Jurkat, Clone E6-1 (cell line): ENCODE measurements around the gene PRND.
A peak's percentile ranks its signal among the peaks of the same experiment; 100 is the strongest.

Source experiments
- DNase-seq: peaks from one replicate; pipeline ENCODE4 v3.0.0-alpha.2; 2011; ENCODE audit warnings: low read depth, low spot score
- H3K4me3 ChIP-seq: 2 replicates; pipeline ENCODE4 v1.5.1; 2011; ENCODE audit warnings: mild to moderate bottlenecking, low read length, control low read depth, moderate library complexity

PRND gene

DNA sequence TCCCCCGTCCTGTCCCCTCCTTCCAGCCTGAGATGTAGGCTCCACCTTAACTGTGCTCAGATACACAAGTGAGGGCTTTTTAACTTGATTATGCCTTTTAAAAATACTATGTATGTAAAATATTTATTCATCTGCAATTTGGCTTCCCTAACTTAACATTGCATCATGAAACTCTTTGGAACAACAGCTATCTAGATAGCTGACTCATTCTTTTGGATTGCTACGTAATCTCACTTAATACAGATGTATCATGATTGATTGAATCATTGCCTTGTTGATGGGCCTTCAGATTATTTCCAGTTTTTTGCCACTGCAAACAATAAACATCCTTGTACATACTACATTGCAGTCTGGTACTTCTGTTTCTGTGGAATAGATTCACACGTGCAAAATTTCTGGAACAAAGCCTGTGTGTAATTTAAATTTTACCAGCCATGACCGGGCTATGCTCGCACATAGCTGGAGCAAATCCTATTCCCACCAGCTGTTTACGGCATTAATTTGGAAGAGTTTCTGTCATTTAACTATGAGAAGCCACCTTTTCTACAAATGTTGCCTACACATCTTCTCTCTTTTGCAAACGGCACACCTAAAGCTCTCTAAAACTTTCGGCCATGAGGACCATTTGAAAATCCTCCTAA is 6.5 kb downstream of the PRND start:
- DNase-seq: no peak
- H3K4me3 ChIP-seq: no peak overlapping the region

- H3K4me3 ChIP-seq: no peak overlapping the region
- DNase-seq: no peak
Measured at GRCh38 chr20:4729265-4729664, 7.6 kb downstream of the PRND start.

GRCh38 chr20:4730780-4731179 is 9.1 kb downstream of the PRND start:
- no peak overlapping the region for H3K4me3 ChIP-seq
- no peak for DNase-seq

DNA sequence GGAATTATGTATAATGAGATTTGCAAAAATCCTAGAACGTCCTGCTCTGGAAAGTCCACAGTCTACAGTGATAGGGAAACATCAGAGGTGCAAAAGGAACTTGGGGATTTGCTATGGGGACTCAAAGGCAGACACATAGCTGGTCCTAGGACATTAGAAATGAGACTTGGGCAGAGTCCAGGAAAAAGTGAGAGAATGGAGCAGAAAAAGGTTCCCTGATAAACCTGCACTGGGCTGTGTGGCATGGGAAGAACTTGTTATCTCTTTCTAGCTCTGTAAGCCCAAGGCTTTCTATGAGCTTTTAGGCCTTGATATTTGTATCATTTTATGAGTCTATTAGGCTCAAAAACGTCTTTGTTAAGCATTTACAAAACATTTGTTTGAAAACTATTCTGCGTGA is 15.2 kb downstream of the PRND start:
- no peak overlapping the region for H3K4me3 ChIP-seq
- no peak for DNase-seq

DNA sequence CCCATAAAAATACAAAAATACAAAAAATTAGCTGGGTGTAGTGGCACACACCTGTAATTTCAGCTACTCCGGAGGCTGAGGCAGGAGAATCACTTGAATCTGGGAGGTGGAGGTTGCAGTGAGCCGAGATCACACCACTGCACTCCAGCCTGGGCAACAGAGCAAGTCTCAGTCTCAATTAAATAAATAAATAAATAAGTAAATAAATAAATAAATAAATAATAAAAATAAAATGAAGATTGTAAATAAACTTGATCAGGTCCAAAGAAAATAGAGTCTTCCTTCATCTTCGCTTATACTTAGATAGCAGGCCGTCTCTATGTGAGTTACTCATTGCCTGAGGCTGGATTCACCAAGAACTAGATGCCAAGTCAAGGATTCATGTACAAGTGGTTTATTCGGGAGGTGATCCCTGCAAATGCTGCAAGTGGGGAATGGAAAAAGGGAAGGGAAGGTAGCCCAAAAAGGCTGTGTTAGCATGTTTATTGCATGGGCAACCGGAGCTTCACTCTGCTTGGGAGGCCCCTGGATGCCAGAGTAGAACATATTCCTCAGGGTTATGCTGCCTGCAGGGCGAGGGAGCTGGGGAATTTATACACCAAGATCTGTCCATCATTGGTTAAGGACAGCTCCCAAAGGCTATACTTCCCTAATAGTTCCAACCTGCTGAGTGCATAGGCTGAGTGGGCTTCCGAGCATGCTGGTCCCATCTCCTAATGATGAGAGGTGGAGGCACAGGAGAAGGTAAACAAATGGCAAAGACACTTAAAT is 16.3 kb downstream of the PRND start:
- DNase-seq: no peak
- H3K4me3 ChIP-seq: no peak overlapping the region

DNA sequence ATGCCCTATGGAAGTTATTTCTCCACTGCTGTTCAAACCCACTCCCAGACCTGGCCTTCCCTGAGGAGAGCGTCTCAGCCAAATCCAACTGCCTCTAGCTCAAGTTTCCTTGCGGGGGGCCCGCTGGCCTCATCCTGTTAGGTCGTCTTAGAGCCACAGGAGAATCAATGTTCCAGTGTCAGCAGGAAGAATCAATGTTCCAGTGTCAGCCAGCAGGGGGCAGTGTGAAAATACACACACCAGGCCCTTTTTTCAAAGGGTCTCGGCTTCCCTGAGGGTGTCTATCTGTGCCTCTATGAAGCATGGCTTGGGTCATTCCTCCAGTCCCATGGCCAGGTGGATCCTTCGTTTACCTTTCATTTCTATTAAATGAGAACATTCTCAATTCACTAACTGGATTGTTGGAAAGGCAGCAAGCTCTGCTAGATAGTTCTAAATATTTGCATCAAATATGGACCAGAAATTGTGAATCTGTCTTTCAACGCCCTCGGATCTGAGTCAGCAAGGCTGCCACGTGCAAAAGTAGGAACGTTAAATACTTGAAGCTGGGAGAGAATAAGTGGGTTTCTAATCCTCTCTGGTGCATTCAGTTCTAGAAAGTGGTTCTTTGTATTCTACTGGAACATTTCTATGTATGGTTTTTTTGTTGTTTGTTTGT is 19.2 kb downstream of the PRND start:
- DNase-seq: peak; percentile 65
- H3K4me3 ChIP-seq: no peak overlapping the region

DNA sequence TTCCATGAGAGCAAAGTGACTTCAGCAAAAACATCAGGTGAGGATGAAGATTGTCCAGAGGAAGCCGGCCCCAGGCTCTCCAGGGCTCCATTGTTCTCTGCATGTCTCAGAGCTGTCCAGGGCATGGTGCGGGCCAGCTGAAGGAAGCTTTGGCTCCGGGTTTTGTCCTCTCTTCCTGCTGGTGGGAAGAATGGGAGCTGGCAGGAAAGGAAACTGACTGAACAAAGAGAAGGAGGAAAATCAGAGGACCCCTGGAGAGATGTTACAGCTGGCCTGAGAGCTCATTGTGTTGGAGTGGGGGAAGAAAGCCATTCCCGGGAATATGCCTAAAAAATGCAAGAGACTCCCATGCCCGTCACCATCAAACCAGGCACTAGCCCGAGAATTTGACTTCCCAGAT is 27.1 kb downstream of the PRND start:
- no peak overlapping the region for H3K4me3 ChIP-seq
- DNase-seq: no peak

DNA sequence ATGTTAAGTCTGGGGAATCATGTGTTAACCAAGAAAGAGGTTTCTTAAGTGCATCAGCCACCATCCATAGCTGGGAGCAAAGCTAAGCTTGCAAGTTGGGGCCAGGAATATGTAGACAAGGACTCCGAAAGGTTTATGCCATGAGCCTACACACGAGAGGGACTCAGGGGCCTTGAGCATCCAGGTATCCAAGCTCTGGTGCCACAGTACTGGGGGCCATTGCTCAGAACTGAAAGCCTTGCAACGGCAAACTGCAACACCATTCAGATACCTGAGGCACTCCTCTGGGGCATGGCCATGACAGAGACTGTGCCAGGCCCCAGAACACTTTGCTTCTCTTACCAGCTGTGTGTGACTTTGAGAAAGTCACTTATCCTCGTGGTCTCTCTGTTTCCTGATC is 27.6 kb downstream of the PRND start:
- H3K4me3 ChIP-seq: no peak overlapping the region
- no peak for DNase-seq

- no peak overlapping the region for H3K4me3 ChIP-seq
- no peak for DNase-seq
Measured at GRCh38 chr20:4750381-4750780, 28.7 kb downstream of the PRND start.

DNA sequence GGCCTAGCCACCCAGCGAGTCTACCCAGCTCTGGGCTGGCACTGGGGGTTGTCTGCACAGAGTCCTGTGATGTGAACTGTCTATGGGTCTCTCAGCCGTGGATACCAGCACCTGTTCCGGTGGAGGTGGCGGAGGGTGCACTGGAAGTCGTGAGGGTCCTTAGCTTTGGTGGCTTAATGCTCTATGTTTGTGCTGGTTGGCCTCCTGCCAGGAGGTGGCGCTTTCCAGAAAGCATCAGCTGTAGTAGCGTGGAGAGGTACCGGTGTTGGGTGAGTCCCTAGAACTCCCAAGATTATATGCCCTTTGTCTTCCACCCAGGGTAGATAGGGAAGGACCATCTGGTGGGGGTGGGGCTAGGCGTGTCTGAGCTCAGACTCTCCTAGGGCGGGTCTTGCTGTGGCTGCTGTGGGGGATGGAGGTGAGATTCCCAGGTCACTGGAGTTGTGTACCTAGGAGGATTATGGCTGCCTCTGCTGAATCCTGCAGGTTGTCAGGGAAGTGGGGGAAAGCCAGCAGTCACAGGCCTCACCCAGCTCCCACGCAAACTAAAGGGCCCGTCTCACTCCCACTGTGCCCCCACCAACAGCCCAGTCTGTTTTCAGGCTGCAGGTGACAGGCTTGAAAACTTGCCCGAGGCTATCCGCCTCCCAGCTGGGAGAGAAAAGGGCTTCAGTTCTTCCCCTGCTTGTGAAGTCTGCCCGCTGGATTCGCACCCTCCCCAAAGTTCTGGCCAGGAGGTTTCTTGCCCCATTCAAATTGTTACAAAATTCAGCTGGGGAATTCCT is 37.6 kb downstream of the PRND start:
- H3K4me3 ChIP-seq: peak overlapping the region; percentile 33
- peak; percentile 40 for DNase-seq

DNA sequence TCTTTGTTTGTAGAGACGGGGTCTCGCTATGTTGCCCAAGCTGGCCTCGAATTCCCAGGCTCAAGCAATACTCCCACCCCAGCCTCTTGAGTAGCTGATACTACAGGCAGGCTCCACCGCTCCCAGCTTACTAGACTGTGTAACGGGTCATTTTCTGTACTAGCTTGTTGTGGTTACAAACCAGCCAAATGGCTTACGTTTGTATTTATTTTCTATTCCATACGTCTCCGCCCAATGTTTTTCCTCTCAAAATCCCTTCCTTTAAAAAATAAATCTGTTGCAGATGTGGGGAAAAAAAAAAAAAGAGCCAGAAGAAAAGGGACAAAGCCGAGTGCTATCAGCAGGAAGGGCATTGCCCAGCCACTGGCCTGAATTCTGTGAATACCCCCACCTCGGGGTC is 41.6 kb downstream of the PRND start:
- DNase-seq: no peak
- no peak overlapping the region for H3K4me3 ChIP-seq

GRCh38 chr20:4763723-4764510 is 42.2 kb downstream of the PRND start:
- H3K4me3 ChIP-seq: no peak overlapping the region
- DNase-seq: no peak

DNA sequence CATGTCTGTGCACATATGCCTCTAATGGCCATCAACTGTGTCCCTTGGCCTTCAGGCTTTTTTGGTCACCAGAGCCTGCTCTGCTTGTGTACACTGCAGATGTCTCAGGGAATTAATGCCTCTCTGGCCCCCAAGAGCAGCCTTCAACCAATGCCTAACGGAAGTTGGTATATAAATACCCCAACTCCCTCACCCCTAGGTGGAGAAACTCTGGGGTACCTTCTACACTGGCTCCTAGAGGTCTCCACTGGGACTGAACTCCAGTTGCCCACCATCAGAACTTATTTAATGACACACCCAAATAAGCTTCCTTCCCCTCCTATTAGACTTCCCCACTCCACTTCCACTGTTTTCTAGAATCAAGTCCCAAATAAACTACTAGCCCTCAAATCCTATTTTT is 43.1 kb downstream of the PRND start:
- H3K4me3 ChIP-seq: no peak overlapping the region
- no peak for DNase-seq

DNA sequence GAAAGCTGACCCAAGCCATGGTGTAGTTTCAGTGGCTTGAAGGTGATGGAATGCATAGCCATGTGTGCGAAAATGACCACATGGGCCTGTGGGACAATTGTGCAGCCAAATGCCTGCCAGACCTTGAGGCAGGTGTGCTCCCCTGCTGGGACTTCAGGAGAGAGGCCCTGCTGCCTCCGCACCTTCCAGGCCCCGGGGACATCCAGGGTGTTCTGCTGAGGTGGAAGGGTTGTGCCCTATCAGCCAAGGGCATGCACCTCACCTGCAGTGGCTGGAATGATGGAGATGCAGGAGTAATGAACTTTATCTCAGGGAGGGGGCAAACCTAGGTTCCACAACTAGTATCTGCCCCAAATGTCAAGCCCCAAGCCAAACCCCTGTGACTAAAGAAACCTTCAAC is 44.0 kb downstream of the PRND start:
- no peak overlapping the region for H3K4me3 ChIP-seq
- DNase-seq: no peak

GRCh38 chr20:4766631-4767030 is 44.9 kb downstream of the PRND start:
- no peak for DNase-seq
- H3K4me3 ChIP-seq: no peak overlapping the region

GRCh38 chr20:4767084-4767483 is 45.4 kb downstream of the PRND start:
- DNase-seq: no peak

GRCh38 chr20:4769328-4769727 is 47.6 kb downstream of the PRND start:
- no peak for DNase-seq
- H3K4me3 ChIP-seq: no peak overlapping the region

More at GRCh38 chr20:4767084-4767483, 45.4 kb downstream of the PRND start:
- H3K4me3 ChIP-seq: no peak overlapping the region

DNA sequence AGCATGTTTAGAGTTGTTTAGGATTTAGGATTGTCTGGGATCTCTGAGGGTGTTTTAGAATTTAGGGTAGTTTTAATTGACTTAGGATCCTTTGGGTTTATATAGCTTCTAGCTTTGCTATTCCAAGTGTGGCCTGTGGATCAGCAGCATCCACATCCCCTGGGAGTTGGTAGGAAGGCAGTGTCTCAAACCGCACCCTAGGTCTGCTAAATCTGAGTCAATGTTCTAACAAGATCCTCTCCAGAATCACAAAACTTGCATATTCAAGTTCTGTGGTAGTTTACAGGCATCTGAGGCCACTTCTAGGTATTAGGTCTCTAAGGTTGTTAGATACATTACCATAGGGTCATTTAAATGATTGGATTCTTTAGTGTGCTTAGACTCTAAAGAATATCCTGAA is 48.3 kb downstream of the PRND start:
- DNase-seq: no peak
- no peak overlapping the region for H3K4me3 ChIP-seq

- no peak for DNase-seq
- no peak overlapping the region for H3K4me3 ChIP-seq
Measured at GRCh38 chr20:4771004-4771403, 49.3 kb downstream of the PRND start.
